Endothelial cell of umbilical vein (primary cell): ENCODE data around the gene MARCHF9. TPM values are rescaled to one million over a fixed set of nuclear protein-coding genes. Genes with fewer than 3 reads are reported as not detected.

ENCODE experiments used
- BruUV-seq: library from RNA; stranded (reverse); fragments of 400-500 nt; replicated peaks from 2 replicates; lab custom pipeline; 2021; lab: Mats Ljungman, UMichigan
- CTCF ChIA-PET: fragments of 300-600, 350-600 bp; sonication (Branson Sonifier 250); formaldehyde crosslinking; loops from one replicate; lab custom pipeline; 2021; ENCODE audit warnings: antibody characterized with exemption, inconsistent platforms; lab: Charles Lee
- POLR2A ChIA-PET: fragments of 300-600, 350-600 bp; sonication (Branson Sonifier 250); formaldehyde crosslinking; loops from one replicate; lab custom pipeline; 2021; ENCODE audit warnings: antibody characterized with exemption, inconsistent platforms; lab: Charles Lee
- DNase-seq: peaks from one replicate; pipeline ENCODE4 v3.0.0-alpha.2; 2011; ENCODE audit warnings: low read depth, low spot score
- FAIRE-seq: peaks from 2 replicates; lab custom pipeline; 2011; peaks lifted over from hg19 to GRCh38; lab: Jason Lieb, UNC
- H2AFZ ChIP-seq: 2 replicates; pipeline ENCODE4 v1.6.0; 2012; ENCODE audit warnings: low read depth, low read length, control low read depth, inconsistent platforms
- H3K27ac ChIP-seq: 2 replicates; pipeline ENCODE4 v1.5.1; 2011; ENCODE audit warnings: low read depth, mild to moderate bottlenecking, control low read depth, low read length, moderate library complexity; ENCODE audit not compliant: insufficient read depth
- H3K27me3 ChIP-seq, 2 experiments: 2 replicates each; pipeline versions ENCODE4 v1.6.0 to v1.6.1; 2011; ENCODE audit warnings: low read length in 2 of 2, mixed read lengths in 1 of 2; ENCODE audit not compliant: control insufficient read depth in 2 of 2, insufficient read depth in 2 of 2
- H3K36me3 ChIP-seq, 2 experiments: 2 replicates in 1 of 2; 3 replicates in 1 of 2; pipeline ENCODE4 v1.5.1; 2011; ENCODE audit warnings: low read length in 2 of 2, mild to moderate bottlenecking in 1 of 2, moderate library complexity in 1 of 2; ENCODE audit not compliant: control insufficient read depth in 2 of 2, insufficient read depth in 2 of 2; ENCODE audit errors: extremely low read depth in 1 of 2
- H3K4me1 ChIP-seq: 3 replicates; pipeline ENCODE4 v1.5.1; 2011; ENCODE audit warnings: mild to moderate bottlenecking, low read length; ENCODE audit not compliant: control insufficient read depth, insufficient read depth; ENCODE audit errors: extremely low read depth
- H3K4me2 ChIP-seq: 2 replicates; pipeline ENCODE4 v1.6.1; 2011; ENCODE audit warnings: low read length, control low read depth, mixed read lengths; ENCODE audit not compliant: insufficient read depth
- H3K4me3 ChIP-seq, 3 experiments: fragments of 200-600 bp in 1 of 3; sonication (generic), shearing (Covaris generic) in 1 of 3; replicated peaks in 1 of 3; 2 replicates each; pipeline ENCODE4 v1.5.1; 2011 to 2016; ENCODE audit warnings: control low read depth in 3 of 3, low read length in 3 of 3, mild to moderate bottlenecking in 2 of 3, inconsistent platforms in 1 of 3, low read depth in 1 of 3, moderate library complexity in 1 of 3; ENCODE audit not compliant: insufficient read depth in 1 of 3
- H3K79me2 ChIP-seq: 2 replicates; pipeline ENCODE4 v1.6.0; 2012; ENCODE audit warnings: low read length, inconsistent platforms; ENCODE audit not compliant: control insufficient read depth, insufficient read depth
- H3K9ac ChIP-seq: replicated peaks from 2 replicates; pipeline ENCODE3; 2011; ENCODE audit warnings: low read length, control low read depth; ENCODE audit not compliant: insufficient read depth; ENCODE audit errors: extremely low read depth
- H3K9me1 ChIP-seq: replicated peaks from 3 replicates; pipeline ENCODE4 v1.6.0; 2011; ENCODE audit warnings: mild to moderate bottlenecking, low read length; ENCODE audit not compliant: control insufficient read depth, insufficient read depth; ENCODE audit errors: extremely low read depth
- H3K9me3 ChIP-seq: replicated peaks from 2 replicates; pipeline ENCODE4 v1.5.1; 2012; ENCODE audit warnings: low read length, inconsistent platforms; ENCODE audit not compliant: control insufficient read depth, insufficient read depth
- H4K20me1 ChIP-seq: replicated peaks from 2 replicates; pipeline ENCODE3; 2011; ENCODE audit warnings: mild to moderate bottlenecking, low read length; ENCODE audit not compliant: control insufficient read depth, insufficient read depth; ENCODE audit errors: extremely low read depth
- CTCF ChIP-seq, 2 donors: IDR thresholded peaks; 1 replicate in 1 of 2; 2 replicates in 1 of 2; pipeline ENCODE4 v1.5.1; 2011; ENCODE audit warnings: low read length in 2 of 2, mild to moderate bottlenecking in 2 of 2, moderate library complexity in 2 of 2, control low read depth in 1 of 2, inconsistent platforms in 1 of 2, low read depth in 1 of 2; ENCODE audit not compliant: insufficient read depth in 1 of 2; ENCODE audit errors: extremely low read depth in 1 of 2
- EZH2 ChIP-seq: IDR thresholded peaks from 2 replicates; pipeline ENCODE4 v1.6.1; 2012; ENCODE audit warnings: borderline replicate concordance, low read depth, mild to moderate bottlenecking, moderate library complexity, low read length, inconsistent platforms; ENCODE audit not compliant: severe bottlenecking
- FOS ChIP-seq: IDR thresholded peaks from 2 replicates; pipeline ENCODE4 v1.6.1; 2011; ENCODE audit warnings: mild to moderate bottlenecking, low read length, moderate library complexity, borderline replicate concordance; ENCODE audit not compliant: insufficient read depth
- GATA2 ChIP-seq: IDR thresholded peaks from 2 replicates; pipeline ENCODE4 v1.7.0; 2011; ENCODE audit warnings: low read depth, mild to moderate bottlenecking, moderate library complexity, mixed read lengths, low read length; ENCODE audit not compliant: insufficient read length, insufficient read depth
- JUN ChIP-seq: IDR thresholded peaks from 2 replicates; pipeline ENCODE4 v1.6.1; 2011; ENCODE audit warnings: borderline replicate concordance, low read depth; ENCODE audit not compliant: insufficient read length, insufficient read depth
- MAX ChIP-seq: IDR thresholded peaks from 2 replicates; pipeline ENCODE4 v1.6.1; 2011; ENCODE audit not compliant: insufficient read depth, insufficient read length
- MYC ChIP-seq: IDR thresholded peaks from one replicate; pipeline ENCODE4 v1.6.1; 2011; ENCODE audit warnings: mild to moderate bottlenecking, low read depth, low read length
- POLR2A ChIP-seq: IDR thresholded peaks from 2 replicates; pipeline ENCODE4 v1.6.1; 2012; ENCODE audit warnings: low read depth, mild to moderate bottlenecking, control low read depth, low read length
- POLR2AphosphoS5 ChIP-seq: IDR thresholded peaks from 2 replicates; pipeline ENCODE4 v1.6.1; 2012; ENCODE audit warnings: low read depth, mild to moderate bottlenecking, control low read depth, low read length, moderate library complexity; ENCODE audit not compliant: insufficient read depth
- dilution Hi-C: fragments of 300-500 bp; cut with MboI; formaldehyde crosslinking; loops from one replicate; pipeline ENCODE4 v1.15.0; 2019; ENCODE audit warnings: low sequenced_read_pairs; ENCODE audit not compliant: extremely low pct_ligation_motif_present
- intact Hi-C: fragments of 100-400 bp; cut with micrococcal nuclease; formaldehyde crosslinking; loops from one replicate; pipeline ENCODE4 v1.10.0; 2022
- polyA plus RNA-seq, 4 experiments: library from polyadenylated mRNA; depleted of rRNA in 3 of 4; stranded (reverse) in 3 of 4; unstranded in 1 of 4; fragments of >200 nt; gene quantifications; 2 replicates each; pipeline versions ENCODE4 v1.2.1 to v1.2.3, GENCODE V29; 2011 to 2012; ENCODE audit warnings: missing spikeins in 1 of 4
- total RNA-seq: library from RNA; stranded (reverse); gene quantifications from 2 replicates; pipeline ENCODE4 v1.2.3, GENCODE V29; 2021

The MARCHF9 gene
- total and polyA plus RNA-seq, 2 donors (not counting 3 experiments of a cell fraction or from before 2014, with no cell fraction given): 4.6 to 4.8 TPM

DNA sequence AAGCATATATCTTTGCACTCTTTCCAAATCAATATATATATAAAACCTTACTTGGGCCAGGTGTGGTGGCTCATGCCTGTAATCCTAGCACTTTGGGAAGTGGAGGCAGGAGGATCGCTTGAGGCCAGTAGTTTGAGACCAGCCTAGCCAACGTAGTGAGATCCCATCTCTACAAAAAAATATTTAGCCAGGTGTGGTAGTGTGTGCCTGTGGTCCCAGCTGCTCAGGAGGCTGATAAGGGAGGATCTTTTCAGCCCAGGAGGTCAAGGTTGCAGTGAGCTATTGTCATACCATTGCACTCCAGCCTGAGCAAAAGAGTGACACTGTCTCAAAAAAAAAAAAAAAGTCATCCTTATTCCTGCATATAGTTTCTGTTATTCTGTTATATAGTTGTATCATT, 46.6 kb upstream of the MARCHF9 start:
- Histone ChIP-seq H3K36me3 (peaks cover 0 to 2% of the 10 kb centered on the region in 2 experiments), H3K9me3 (no peaks in the 10 kb centered on the region), H3K9ac (no peak overlapping the region), H3K27me3 (no peaks in the 10 kb centered on the region), H2AFZ (no peak overlapping the region), H3K4me1 (no peaks in the 10 kb centered on the region), H3K9me1 (no peaks in the 10 kb centered on the region), H3K79me2 (no peaks in the 10 kb centered on the region), H3K4me3 (no peak overlapping the region), H4K20me1 (no peaks in the 10 kb centered on the region), H3K27ac (no peak overlapping the region), H3K4me2 (no peak overlapping the region)
- intact Hi-C loops (no loop called here), dilution Hi-C loops (no loop called here)
- no TSS peak for BruUV-seq
- ChIA-PET CTCF (no interaction called here), POLR2A (interaction anchor here (0.7 kb wide), 1 partner anchor 1961 kb away, joined by 3 read pairs; no protein-coding TSS in a partner anchor)
- DNase-seq: no peak
- no peak for FAIRE-seq
- no peak for TF ChIP-seq JUN
- TF ChIP-seq GATA2: no peak
- TF ChIP-seq MAX: no peak
- TF ChIP-seq POLR2A: no peak
- TF ChIP-seq MYC: no peak
- TF ChIP-seq POLR2AphosphoS5: no peak
- TF ChIP-seq FOS: no peak
- no peak for TF ChIP-seq CTCF (IDR thresholded peaks at IDR 0.05; ENCODE audit: extremely low read depth in 1 of 2, insufficient read depth in 1 of 2, low read depth in 1 of 2, low read length in 2 of 2)
- no peak for TF ChIP-seq EZH2
